Activated CD4-positive, alpha-beta T cell treated with anti-CD3 and anti-CD28 coated beads, Interleukin-2, amount 10 ng/mL, durations not matched to agents 24 days and 14 days (primary cell): Measurements from ENCODE around the gene ARX. TPM values are rescaled to one million over a fixed set of nuclear protein-coding genes. Genes with fewer than 3 reads are reported as not detected.

Experiments
- DNase-seq: peaks from one replicate; pipeline ENCODE4 v3.0.0; 2022
- H3K27ac Mint-ChIP-seq: one replicate; pipeline ENCODE4 v1.8.0; 2022; ENCODE audit warnings: mild to moderate bottlenecking, mixed read lengths
- H3K27me3 Mint-ChIP-seq: one replicate; pipeline ENCODE4 v1.8.0; 2022; ENCODE audit warnings: mixed read lengths
- H3K36me3 Mint-ChIP-seq: one replicate; pipeline ENCODE4 v1.8.0; 2022; ENCODE audit warnings: low read depth, mild to moderate bottlenecking, mixed read lengths
- H3K4me1 Mint-ChIP-seq: one replicate; pipeline ENCODE4 v1.8.0; 2021; ENCODE audit warnings: mixed read lengths
- H3K4me3 Mint-ChIP-seq: one replicate; pipeline ENCODE4 v1.8.0; 2022; ENCODE audit warnings: mild to moderate bottlenecking, moderate library complexity, mixed read lengths
- H3K9me3 Mint-ChIP-seq: one replicate; pipeline ENCODE4 v1.8.0; 2021; ENCODE audit warnings: mixed read lengths
- intact Hi-C: fragments of 100-400 bp; cut with micrococcal nuclease; formaldehyde crosslinking; loops from one replicate; pipeline ENCODE4 v1.15.1; 2023
- total RNA-seq: library from RNA; stranded (reverse); gene quantifications from 2 replicates; pipeline ENCODE4 v1.2.3, GENCODE V29; 2022

The ARX gene
- total RNA-seq, 1 donor from 2014 or later = not detected

DNA sequence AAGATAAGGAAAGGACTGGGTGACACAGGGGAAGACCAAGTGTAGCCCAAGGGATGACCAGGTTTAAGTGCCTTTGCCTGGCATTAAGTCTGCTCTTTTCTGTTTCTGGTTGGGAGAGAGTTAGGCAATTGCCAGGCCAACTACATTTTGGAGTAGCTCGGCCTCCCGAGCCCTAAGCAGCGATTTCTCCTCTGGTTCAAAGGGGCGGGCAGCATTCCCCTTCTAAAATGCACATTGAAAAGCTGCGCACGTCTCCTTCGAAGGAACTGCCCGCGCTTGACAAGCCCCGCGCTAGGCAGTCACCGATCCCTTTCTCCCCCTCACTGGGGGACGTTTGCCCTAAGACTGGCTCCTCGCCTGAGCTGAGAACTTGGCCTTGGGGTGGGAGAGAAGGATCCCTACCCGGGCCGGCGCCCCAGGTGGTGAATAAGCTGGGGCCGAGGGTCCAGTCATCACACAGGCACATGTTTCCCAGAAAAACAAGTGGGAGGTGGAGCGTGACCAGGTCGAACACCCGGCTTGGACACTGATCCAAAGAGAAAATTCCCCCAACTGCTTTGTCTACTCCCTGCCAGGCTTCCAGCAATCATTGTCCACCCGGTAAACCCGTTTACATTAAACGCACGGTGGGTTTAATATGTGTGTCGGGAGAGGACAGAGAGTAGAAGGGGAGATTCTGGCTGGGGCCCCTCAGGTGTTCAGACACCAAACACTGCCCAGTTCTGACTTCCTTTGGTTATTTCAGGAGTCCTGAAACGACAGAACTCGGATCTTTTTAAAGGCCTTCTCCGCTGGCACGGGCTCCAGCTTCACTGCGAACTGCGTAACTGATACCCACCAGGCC lies 4.0 kb downstream of the ARX start:
- intact Hi-C loops = loop anchor here (5.0 to 10.0 kb wide), 2 partner anchors 175 to 1677 kb away; partner anchors contain the start of gene PTCHD1
- H3K27me3 Mint-ChIP-seq = peaks cover 70% of the 10 kb centered on the region

DNA sequence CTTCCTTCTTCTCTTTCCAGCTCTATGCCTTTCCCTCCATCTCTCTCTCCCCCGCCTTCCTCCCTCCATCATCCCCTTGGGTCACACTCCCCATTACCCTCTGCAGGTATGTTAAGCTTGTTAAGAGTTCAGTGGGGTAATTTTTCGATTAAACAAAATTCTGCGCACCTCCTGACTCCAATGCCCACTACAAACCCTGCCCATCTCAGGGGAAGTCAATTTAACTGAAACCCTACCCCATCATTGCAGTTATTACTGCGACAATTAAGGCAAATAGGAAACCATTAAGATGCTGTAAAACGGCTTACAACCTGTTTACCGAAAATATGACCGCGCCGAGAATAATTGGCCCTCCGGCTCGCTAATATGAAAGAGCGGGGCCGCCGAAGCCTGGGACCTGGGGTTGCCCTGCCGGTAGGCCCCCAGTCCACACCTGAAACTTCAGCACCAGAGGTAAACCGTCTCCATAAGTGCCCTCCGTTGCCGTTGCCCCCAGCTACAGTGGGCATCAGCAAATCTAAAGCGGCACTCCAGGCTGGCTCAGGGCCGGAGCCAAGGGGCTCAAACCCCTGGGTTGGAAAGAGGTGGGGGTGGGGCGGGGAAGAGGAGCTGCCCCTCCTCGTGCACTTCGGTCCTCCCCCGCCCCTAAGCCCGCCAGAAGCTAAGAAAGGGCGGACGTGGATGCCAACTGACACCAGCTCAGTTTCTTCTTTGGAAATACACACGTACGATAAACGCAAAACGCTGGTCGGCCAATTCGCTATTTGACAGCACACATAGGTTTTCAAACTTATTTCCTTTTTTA lies 4.8 kb downstream of the ARX start:
- H3K36me3 Mint-ChIP-seq = peaks cover 2% of the 10 kb centered on the region
- H3K9me3 Mint-ChIP-seq = no peaks in the 10 kb centered on the region
- no peak overlapping the region for H3K27ac Mint-ChIP-seq
- H3K4me3 Mint-ChIP-seq = no peak overlapping the region
- peaks cover 69% of the 10 kb centered on the region for H3K27me3 Mint-ChIP-seq
- H3K4me1 Mint-ChIP-seq = peaks cover 11% of the 10 kb centered on the region
- no peak for DNase-seq
- intact Hi-C loops = loop anchor here (5.0 to 10.0 kb wide), 2 partner anchors 174 to 1676 kb away; partner anchors contain the start of gene PTCHD1

More for the DNA sequence above, 4.0 kb downstream of the ARX start:
- H3K27ac Mint-ChIP-seq = no peak overlapping the region
- DNase-seq = no peak
- no peak overlapping the region for H3K4me3 Mint-ChIP-seq
- peaks cover 2% of the 10 kb centered on the region for H3K36me3 Mint-ChIP-seq
- H3K4me1 Mint-ChIP-seq = peaks cover 7% of the 10 kb centered on the region
- H3K9me3 Mint-ChIP-seq = no peaks in the 10 kb centered on the region

DNA sequence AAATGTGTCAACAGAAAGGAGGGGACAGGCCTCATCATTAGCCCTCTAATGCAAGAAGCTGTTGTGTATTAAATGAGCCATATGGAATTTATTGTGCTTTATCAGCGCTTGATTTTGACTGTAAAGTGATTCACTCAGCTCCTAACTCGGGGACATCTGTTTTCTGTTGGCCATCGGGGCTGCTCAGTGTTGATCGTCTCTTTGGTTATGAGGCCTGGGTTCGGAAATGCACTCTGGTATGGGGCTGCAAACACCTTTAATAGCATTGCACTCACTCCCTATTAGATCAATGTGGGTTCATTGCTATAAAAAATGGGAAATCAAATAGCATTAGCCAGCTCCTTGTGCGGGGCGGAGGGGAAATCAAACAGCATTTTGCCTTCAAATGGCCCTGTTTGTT lies 6.4 kb downstream of the ARX start:
- Mint-ChIP-seq H3K27me3 (peaks cover 66% of the 10 kb centered on the region), H3K36me3 (peaks cover 2% of the 10 kb centered on the region), H3K4me3 (no peak overlapping the region), H3K9me3 (no peaks in the 10 kb centered on the region), H3K4me1 (peaks cover 13% of the 10 kb centered on the region), H3K27ac (no peak overlapping the region)
- intact Hi-C loops = no loop called here
- no peak for DNase-seq

DNA sequence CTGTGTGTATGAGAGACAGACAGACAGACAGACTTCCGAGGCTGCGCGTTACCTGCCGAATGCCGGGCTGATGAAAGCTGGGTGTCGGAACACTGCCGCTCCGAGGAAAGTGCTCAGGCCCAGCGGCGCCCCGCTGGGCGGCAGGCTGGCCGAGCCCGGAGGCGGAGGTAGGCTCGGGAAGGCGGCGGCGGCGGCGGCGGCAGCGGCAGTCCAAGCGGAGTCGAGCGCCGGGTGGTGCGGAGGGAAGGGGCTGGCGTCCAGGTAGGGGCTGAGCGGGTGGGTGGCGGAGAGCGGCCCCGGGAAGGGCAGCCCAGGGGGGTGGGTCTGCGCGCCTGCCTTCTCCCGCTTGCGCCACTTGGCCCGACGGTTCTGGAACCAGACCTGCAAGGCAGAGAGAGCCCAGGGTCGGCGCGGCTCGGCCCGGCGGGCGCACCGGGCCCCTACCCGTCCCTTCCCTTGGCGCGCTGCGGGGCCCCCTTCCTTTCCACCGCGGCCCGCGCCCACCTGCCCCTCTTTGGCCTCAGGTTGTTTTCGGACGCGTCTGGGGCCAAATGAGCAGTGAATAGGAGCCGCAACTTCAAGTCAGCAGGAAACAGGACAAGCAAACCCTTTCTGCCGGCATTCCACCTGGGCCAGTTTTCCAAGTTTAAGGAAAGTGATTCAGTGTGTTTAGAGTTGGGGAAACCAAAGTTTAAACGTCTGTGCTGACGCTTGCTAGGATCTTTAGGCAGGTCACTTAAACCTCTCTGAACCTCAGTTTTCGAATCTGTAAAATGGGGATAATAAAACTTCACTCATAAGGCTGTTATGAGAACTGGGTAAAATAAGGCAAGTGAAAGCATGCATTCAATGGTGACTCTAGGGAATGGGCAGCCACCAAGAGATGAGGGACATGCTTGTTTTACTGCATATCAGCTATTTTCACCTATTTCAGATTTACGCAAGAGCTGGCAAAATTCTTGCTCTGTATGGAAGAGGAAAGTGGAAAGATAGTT lies 8.4 kb downstream of the ARX start:
- Mint-ChIP-seq H3K4me3 (peak overlapping the region; percentile 32), H3K27me3 (peaks cover 63% of the 10 kb centered on the region), H3K4me1 (peaks cover 13% of the 10 kb centered on the region), H3K9me3 (no peaks in the 10 kb centered on the region), H3K36me3 (peaks cover 5% of the 10 kb centered on the region), H3K27ac (no peak overlapping the region)
- DNase-seq = no peak
- intact Hi-C loops = loop anchor here (2.0 kb wide), 1 partner anchor 13 kb away; no protein-coding TSS in a partner anchor

DNA sequence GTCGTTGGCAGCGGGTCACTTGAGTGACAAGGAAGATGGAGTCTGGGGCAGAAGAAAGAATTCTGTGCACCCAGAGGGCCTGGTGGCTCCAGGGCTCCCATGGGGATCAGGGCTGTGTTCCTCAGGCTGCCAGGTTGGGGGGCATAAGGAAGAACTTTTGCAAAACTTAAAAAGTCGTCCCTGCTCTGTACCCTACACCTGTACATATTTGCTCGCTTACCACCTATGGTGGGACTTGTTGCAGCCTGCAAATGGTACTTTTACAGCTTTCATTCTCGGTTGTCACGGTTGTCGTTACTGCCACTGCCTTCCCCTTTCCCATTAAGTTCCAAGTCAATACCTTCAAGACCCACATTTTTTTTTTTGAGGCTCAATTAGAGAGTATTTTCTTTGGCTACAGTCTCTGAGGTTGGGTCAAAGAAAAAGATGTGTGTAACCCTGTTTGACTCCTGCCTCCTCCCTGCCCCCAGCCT lies 9.1 kb downstream of the ARX start:
- intact Hi-C loops = loop anchor here (2.0 kb wide), 1 partner anchor 14 kb away; no protein-coding TSS in a partner anchor
- Mint-ChIP-seq H3K27ac (no peak overlapping the region), H3K4me1 (peaks cover 13% of the 10 kb centered on the region), H3K27me3 (peaks cover 61% of the 10 kb centered on the region), H3K36me3 (peaks cover 5% of the 10 kb centered on the region), H3K9me3 (no peaks in the 10 kb centered on the region), H3K4me3 (peak overlapping the region; percentile 32)
- DNase-seq = no peak

DNA sequence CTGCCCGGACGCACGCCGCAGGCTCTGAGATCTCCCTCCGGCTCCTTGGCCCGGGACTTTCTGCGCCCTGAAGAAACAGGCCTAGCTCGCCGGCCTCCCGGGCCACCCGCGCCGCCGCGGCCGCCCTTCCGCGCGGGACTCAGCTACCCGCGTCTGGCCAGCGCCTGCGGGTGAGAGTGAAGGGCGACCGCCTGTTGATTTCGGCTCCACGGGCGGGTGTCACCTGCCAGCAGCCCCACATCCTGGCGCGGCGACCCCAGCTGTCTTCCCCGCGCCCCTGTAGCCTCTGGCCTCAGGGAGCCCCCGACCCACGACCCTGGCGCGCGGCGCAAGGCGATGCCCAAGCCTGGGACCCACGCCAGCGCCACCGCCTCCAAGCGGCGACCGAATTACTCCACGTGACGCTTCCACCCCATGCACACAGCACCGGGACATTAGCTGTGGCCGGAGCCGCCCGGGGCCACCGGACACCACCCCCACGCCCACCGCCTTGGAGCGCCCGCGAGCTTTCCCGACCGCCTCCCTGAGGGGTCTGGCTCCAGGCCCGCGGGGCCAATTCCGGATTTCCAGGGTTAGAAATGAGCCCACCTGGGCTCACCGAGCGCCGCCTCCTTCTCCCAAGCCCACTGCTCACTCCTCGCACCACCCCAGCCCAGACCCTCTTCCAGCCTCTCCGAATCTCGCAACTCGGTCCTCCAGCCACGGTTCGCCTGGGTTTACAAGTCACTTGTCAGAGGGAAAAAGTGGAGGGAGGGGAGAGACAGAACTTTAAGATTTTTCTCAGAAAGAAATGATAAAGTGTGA lies 10.2 kb downstream of the ARX start:
- H3K36me3 Mint-ChIP-seq = peaks cover 3% of the 10 kb centered on the region
- H3K4me1 Mint-ChIP-seq = peaks cover 13% of the 10 kb centered on the region
- H3K4me3 Mint-ChIP-seq = no peak overlapping the region
- no peak for DNase-seq
- H3K27ac Mint-ChIP-seq = peak overlapping the region; percentile 47
- no peaks in the 10 kb centered on the region for H3K9me3 Mint-ChIP-seq
- peaks cover 58% of the 10 kb centered on the region for H3K27me3 Mint-ChIP-seq
- intact Hi-C loops = loop anchor here (2.0 kb wide), 1 partner anchor 15 kb away; no protein-coding TSS in a partner anchor

DNA sequence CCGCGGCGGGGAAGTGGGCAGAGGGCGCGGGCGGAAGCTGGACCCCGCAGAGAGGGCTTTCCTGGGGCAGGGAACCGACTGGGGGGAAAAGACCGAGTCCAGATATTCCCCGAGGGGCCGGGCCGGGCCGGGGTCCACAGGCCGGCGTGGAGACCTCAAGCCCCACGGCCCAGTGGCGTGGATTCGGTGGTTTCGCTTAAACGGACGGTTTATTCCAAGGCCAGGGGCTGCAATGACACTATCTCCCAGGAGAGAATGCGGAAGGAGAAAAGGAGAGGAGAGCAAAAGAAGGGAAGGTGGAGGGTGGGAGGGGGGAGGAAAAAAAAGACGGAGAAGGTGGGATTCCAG lies 10.8 kb downstream of the ARX start:
- Mint-ChIP-seq H3K4me1 (peaks cover 13% of the 10 kb centered on the region), H3K4me3 (no peak overlapping the region), H3K9me3 (no peaks in the 10 kb centered on the region), H3K27ac (peak overlapping the region; percentile 48), H3K36me3 (peaks cover 2% of the 10 kb centered on the region), H3K27me3 (peaks cover 52% of the 10 kb centered on the region)
- no peak for DNase-seq
- intact Hi-C loops = no loop called here

DNA sequence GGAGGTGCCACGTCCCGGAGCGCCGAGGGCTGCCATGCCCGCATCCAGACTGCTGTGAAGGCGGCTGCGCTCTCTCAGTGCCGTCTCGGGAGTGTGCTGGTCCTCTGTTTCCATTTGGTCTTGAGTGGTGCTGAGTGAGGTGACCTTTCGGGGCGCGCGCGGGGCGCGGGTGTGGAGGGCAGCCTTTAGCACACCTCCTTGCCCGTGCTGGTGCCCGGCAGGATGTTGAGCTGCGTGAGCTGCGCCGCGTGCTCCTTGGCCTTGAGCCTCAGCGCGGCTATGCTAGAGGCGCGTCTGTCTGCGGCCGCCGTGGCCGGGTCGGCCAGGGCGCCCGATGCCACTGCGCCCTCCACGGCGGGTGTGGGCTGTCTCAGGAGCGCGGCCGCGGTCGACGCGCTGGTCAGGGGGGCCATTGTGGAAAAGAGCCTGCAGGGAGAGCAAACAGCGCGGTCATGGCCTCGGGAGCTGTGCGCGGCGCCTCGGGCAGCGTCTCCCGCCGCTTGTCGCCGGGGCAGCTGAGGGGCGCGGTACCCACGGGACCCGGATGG lies 11.2 kb downstream of the ARX start:
- Mint-ChIP-seq H3K27me3 (peaks cover 47% of the 10 kb centered on the region), H3K36me3 (peaks cover 2% of the 10 kb centered on the region), H3K4me1 (peaks cover 13% of the 10 kb centered on the region), H3K4me3 (peak overlapping the region; percentile 61), H3K9me3 (no peaks in the 10 kb centered on the region), H3K27ac (no peak overlapping the region)
- intact Hi-C loops = no loop called here
- peak; percentile 56 for DNase-seq

DNA sequence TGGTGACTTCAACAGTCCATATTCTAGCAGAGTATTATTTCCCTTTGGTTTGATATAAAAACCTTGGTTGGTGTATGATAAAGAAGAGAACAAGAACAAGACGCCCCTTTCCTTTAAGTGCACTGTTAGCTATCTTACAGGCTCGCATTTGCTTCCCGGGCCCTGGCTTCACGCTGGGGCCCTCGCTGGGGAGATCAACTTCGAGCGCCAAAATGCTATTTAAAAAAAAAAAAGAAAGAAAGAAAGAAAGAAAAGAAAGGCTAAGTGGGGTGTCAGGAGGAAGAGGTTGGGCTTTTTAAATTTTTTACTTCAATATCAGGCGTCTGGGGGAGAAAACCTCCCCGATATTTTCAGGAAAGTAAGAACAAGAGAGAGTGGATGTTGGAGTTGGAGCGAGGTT lies 11.7 kb downstream of the ARX start:
- peaks cover 42% of the 10 kb centered on the region for H3K27me3 Mint-ChIP-seq
- intact Hi-C loops = no loop called here
- H3K4me3 Mint-ChIP-seq = peak overlapping the region; percentile 61
- peak overlapping the region; percentile 45 for H3K27ac Mint-ChIP-seq
- DNase-seq = no peak
- peaks cover 2% of the 10 kb centered on the region for H3K36me3 Mint-ChIP-seq
- peaks cover 13% of the 10 kb centered on the region for H3K4me1 Mint-ChIP-seq
- no peaks in the 10 kb centered on the region for H3K9me3 Mint-ChIP-seq

DNA sequence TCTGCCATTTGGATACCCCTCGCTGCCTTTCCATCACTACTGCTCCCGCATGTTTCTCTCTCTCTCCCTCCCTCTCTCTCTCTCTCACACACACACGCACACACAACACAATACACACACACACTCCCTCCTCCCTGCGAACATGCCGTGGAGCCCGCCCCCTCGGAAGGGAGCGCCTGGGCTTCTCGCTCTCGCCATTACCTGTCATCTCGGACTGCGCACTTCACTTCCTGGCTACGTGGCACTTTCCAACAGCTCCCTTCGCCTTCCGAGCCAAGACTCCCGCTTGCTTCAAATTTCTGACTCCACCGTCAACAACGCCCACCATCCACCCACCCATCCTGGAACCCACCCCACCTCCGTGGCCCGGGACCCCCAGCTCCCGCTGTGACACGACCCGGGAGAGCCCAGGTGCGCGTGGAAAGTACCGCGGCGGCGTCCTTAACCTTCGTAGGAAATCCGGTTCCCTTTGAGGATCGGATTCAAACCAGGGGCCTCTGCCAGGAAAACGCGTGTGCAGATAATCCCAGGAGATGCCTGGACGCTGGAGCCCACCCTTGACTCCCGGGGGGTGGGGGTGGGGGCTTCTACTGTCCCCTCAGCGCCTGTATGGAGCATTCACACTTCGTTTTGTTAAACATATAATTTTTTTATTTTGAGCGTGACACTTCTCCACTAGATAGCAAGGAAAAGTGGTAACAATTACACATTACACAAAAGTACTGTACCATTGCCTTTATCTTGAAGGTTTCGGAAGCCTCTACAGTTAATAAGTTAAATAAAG lies 12.5 kb downstream of the ARX start:
- Mint-ChIP-seq H3K4me3 (peak overlapping the region; percentile 88), H3K36me3 (peaks cover 2% of the 10 kb centered on the region), H3K27ac (peak overlapping the region; percentile 62), H3K9me3 (no peaks in the 10 kb centered on the region), H3K4me1 (peaks cover 13% of the 10 kb centered on the region), H3K27me3 (peaks cover 37% of the 10 kb centered on the region)
- DNase-seq = peak; percentile 57
- intact Hi-C loops = no loop called here

DNA sequence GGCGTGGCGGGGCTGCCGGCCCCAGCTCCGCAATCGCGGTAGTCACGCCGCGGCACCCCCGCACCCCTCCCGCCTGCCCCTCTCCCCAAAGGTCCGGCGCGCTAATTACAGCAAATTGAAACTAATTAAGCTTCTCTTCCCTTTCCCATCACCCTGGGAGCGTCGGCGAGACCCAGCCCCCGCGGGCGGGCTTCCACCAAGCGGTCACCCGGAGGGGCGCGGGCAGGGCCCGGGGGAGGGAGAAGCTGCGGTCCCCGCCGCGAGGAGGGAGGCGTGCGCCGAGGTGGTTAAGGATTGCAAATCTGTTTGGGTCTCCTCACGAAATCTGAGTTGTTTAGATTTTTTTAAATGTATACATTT lies 13.1 kb downstream of the ARX start:
- peaks cover 32% of the 10 kb centered on the region for H3K27me3 Mint-ChIP-seq
- H3K4me1 Mint-ChIP-seq = peaks cover 13% of the 10 kb centered on the region
- no peak overlapping the region for H3K27ac Mint-ChIP-seq
- intact Hi-C loops = no loop called here
- peaks cover 2% of the 10 kb centered on the region for H3K36me3 Mint-ChIP-seq
- H3K9me3 Mint-ChIP-seq = no peaks in the 10 kb centered on the region
- peak overlapping the region; percentile 88 for H3K4me3 Mint-ChIP-seq
- DNase-seq = no peak
